OCI-M2 (cell line): ENCODE data around the gene MUC6.

Experiments used
- DNase-seq: peaks from one replicate; lab custom pipeline; 2025; ENCODE audit not compliant: unreplicated experiment; lab: John Stamatoyannopoulos, UW

The MUC6 gene

GRCh38 chr11:1052133-1053011 lies 15.9 kb upstream of the MUC6 start:
- DNase-seq = no peak

- no peak for DNase-seq
Observed at GRCh38 chr11:1051356-1052132, 15.0 kb upstream of the MUC6 start.

- DNase-seq = no peak
Observed at GRCh38 chr11:1050581-1051355, 14.2 kb upstream of the MUC6 start.

- DNase-seq = no peak
Observed at GRCh38 chr11:1049911-1050580, 13.5 kb upstream of the MUC6 start.

- DNase-seq = no peak
Observed at GRCh38 chr11:1049431-1049891, 12.9 kb upstream of the MUC6 start.

GRCh38 chr11:1049071-1049405 lies 12.5 kb upstream of the MUC6 start:
- no peak for DNase-seq

- no peak for DNase-seq
Observed at GRCh38 chr11:1048375-1049070, 12.0 kb upstream of the MUC6 start.

- no peak for DNase-seq
Observed at GRCh38 chr11:1047595-1048156, 11.2 kb upstream of the MUC6 start.

- DNase-seq = no peak
Observed at GRCh38 chr11:1044160-1044559, 7.6 kb upstream of the MUC6 start.

- DNase-seq = no peak
Observed at GRCh38 chr11:1043563-1044096, 7.1 kb upstream of the MUC6 start.

- no peak for DNase-seq
Observed at GRCh38 chr11:1042626-1043562, 6.4 kb upstream of the MUC6 start.

GRCh38 chr11:1041936-1042608 lies 5.6 kb upstream of the MUC6 start:
- DNase-seq = no peak

- DNase-seq = no peak
Observed at GRCh38 chr11:1041471-1041870, 5.0 kb upstream of the MUC6 start.

- DNase-seq = no peak
Observed at GRCh38 chr11:1041149-1041467, 4.6 kb upstream of the MUC6 start.

- DNase-seq = no peak
Observed at GRCh38 chr11:1040428-1041148, 4.1 kb upstream of the MUC6 start.

GRCh38 chr11:1039481-1040427 lies 3.2 kb upstream of the MUC6 start:
- no peak for DNase-seq
